Embryonic facial prominence (tissue), 1 donor: ENCODE measurements around the gene TEDC2.
A peak's percentile ranks its signal among the peaks of the same experiment; 100 is the strongest.
"Not testable (repeated sequence)": the region's sequence is repeated elsewhere in the genome, so short reads cannot be mapped to it uniquely, and the experiment has no call there.

Source experiments
- DNase-seq: peaks from one replicate; pipeline ENCODE4 v3.0.0-alpha.2; 2016; ENCODE audit errors: extremely low spot score

The TEDC2 gene, protein sequence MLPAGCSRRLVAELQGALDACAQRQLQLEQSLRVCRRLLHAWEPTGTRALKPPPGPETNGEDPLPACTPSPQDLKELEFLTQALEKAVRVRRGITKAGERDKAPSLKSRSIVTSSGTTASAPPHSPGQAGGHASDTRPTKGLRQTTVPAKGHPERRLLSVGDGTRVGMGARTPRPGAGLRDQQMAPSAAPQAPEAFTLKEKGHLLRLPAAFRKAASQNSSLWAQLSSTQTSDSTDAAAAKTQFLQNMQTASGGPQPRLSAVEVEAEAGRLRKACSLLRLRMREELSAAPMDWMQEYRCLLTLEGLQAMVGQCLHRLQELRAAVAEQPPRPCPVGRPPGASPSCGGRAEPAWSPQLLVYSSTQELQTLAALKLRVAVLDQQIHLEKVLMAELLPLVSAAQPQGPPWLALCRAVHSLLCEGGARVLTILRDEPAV

DNA sequence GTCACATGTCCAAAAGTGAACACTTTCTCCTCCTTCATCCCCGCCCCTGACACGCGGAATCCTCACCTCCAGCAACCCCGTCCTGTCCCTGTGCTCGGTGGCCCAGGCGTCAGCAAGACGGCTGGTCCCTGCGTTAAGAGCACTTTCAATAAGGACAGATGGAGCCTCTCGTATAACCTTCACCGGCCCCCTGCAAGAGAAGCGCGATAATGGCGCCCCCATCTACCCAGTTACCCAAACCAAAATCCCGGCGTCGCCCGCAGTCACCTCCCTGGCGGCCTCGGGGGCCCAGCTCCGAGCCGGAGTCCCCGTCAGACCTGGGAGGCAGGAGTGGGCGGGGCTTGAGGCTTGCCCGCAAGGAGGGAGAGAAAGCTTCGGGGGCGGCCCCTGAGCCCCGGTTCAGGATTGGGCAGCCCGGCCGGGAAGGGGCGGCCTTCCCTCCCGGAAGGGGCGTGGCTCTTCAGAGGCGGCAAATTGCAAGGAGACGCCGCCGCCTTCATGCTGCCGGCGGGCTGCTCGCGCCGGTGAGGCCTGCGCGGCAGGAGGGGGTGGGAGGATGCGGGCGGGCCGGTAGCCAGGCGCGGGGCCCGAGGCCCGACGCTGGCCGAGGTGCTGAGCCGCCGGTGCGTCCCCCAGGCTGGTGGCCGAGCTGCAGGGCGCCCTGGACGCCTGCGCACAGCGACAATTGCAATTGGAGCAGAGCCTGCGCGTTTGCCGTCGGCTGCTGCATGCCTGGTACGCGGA lies at the start of gene TEDC2:
Gene TEDC2, plus strand, starts transcription at position 463 of the 744 bp plus-strand sequence. Its CDS starts 36 bp downstream, at position 499.
- DNase-seq, result peak; percentile 89

DNA sequence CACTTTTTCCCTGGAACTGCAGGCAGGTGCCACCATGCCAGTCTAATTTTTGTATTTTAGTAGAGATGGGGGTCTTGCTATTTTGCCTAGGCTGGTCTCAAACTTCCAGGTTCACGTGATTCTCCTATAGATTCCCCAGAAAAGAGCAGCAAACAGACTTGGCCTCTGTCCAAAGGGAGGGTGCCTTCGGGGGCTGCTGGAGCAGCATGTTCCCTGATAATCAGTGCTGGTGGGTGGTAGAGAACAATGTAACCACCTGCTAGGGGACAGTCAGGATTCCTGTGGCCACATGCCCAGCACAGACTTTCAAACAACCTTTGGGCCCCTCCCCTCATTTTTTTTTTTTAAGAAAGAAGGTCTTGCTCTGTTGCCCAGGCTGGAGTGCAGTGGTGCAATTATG lies 44.8 kb upstream of the TEDC2 start:
- DNase-seq, result no peak

DNA sequence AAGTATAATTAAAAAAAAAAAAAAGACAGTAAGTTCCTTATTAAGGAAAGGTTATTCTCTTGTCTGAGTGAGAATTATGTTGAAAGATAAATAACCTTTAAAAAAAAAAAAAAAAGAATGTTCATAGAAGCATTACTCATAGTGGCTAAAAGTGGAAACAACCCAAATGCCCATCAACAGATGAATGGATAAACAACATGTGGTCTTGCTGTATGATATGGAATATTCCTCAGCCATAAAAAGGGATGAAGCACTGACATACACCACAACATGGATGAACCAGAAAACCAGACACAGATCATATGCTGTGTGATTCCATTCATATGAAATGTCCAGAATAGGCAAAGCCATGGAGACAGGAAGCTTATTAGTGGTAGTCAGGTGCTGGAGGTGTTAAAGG lies 39.9 kb upstream of the TEDC2 start:
- no peak for DNase-seq

DNA sequence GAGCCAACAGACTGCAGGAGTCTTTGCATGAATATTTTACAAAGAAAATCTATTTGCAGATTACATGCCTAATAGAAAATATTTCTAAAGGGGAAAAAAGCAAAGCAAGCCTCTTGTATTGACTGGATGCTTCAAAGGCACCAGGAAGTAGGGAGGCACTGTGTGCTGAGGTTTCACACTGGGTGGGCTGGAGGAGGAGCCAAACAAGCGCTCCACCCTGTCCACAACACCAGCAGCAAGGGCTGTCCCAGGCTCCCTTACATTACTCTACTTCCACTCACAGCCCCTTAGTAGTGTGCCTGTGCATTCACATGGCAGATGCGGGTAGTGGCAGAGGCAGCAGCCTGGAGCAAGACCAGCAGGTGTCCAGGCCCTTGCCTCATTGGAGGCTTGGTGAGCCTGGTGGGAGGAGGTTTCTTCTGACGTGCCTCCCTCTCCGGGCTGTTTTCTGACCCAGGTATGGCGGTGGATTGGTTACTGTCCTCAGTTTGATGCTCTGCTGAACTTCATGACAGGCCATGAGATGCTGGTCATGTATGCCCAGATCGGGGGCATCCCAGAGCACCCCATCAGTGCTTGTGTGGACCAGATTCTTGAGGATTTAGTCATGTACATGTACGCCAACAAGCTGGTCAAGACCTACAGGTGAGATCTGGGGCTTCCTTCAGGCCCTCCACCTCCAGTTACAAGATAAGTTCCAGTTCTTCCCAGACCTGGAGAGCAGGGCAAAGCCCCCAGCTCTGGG lies 37.6 kb upstream of the TEDC2 start:
- DNase-seq, result no peak

DNA sequence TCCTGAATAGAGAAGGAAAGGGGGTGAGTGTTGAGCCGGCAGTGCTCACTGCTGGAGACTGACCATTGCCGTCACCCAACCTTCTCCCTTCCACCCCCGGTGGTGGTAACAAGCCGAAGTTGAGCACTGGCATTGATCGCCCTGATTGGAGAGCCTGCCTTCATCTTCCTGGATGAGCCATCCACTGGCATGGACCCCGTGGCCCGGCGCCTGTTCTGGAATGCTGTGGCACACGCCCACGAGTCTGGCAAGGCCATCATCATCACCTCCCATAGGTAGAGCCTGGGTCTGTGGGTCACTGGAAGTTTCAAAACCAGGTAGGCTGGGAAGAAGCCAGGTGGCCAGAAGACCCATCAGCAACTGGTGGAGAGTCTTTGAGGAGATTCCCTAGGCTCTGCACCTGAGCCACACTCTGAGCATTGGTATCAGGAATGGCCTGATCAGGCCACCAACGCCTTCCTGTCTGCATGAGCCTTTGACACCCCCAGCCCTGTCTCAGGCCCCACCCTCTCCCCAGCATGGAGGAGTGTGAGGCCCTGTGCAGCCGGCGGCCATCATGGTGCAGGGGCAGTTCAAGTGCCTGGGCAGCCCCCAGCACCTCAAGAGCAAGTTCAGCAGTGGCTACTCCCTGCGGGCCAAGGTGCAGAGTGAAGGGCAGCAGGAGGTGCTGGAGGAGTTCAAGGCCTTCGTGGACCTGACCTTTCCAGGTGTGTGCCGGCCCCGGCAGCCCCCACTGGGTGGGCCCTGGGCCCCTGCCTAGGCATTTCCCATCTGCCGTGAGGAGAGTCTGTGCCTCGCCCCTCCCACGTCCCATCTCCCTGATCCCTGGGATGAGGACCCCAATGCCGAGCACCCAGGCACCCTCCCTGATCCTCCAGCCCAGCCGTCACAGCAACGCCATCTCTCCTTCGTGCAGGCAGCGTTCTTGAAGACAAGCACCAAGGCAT lies 35.6 kb upstream of the TEDC2 start:
- DNase-seq, result no peak

DNA sequence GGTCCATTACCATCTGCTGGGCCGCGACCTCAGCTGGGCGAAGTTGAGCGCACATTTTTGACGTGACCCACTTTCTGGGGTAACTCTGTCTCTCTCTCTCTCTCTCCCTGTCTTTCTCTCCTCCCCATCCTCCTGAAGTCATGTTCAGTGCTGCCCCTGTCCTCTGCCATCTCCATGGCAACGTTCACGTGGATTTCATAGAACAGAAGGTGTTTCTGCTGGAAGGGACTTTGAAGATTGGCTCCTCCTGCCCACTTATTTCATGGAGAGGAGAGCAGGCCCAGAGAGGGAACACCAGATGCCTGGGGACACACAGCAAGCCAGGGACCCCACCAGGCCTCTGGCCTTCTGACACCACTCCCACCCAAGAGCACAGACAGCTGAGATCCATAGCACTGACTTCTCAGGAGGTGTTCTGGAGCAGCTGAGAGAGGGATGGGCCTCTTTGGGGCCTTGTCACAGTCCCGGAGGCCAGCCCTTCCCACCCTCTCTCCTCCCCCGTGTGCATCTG lies 34.8 kb upstream of the TEDC2 start:
- DNase-seq, result no peak

DNA sequence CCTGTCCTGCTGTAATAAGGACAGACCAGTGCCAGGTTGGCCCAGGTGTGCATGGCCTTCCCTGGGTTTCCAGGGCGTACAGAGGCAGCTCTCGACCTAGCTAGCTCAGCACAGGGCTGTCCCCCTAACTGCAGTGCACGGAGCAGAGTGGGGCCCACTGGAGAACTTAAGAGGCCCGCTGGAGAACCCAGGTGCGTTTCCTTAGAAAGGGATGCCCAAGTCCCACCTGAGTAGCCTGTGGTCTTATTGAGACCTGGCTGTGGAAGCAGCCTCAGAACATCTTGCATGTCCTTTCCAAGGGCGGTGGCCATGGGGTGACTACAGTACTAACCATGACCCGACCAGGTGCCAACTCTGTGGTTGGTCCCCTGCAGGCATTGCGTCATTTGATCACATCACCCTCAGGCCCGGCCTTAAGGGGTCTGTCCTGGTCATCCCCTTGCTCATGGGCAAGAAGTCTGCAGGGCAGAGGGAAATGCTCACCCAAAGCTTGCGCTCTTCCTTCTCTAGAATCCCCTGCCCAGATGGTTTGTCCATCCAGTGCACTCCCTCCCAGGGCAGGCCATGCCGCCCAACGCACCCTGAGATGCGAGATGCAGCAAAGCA lies 34.0 kb upstream of the TEDC2 start:
- no peak for DNase-seq

DNA sequence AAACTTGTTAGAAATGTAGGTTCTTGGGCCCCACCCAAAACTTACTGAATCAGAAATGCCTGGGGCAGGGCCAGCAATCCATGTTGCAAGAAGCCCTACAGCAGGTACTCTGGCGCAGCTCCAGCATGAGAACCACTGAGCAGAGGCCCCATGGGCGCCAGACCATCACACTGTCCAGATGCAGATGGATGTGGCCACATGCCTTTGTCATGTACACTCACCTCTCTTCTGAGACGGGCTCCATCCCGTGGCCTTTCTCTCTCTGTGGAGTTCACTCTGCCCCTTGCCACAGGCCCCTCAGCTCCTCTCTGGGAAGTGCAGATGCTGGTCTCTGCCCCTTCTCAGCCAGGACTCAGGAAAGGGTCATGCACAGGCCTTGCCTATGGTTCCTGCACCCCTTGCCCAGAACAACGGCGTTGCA lies 33.0 kb upstream of the TEDC2 start:
- DNase-seq, result no peak

DNA sequence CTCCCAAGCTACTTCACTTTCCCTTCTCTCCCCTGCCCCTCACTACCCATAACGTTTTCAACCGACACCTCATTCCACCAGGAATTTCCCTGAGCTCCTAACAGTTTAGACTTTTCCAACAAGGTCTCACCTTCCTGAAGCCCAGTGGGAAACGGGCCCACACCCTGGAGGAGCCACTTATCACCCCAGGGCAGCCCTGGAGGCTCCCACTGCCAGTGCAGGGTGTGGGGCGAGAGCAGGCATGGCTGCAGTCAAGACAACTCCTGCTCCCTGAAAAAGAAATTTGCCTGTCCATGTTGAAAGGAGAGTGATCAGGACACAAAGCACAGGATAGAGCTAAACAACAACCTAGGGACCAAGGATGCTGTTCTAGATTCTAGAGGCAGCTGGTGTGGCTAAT lies 32.4 kb upstream of the TEDC2 start:
- DNase-seq, result no peak

DNA sequence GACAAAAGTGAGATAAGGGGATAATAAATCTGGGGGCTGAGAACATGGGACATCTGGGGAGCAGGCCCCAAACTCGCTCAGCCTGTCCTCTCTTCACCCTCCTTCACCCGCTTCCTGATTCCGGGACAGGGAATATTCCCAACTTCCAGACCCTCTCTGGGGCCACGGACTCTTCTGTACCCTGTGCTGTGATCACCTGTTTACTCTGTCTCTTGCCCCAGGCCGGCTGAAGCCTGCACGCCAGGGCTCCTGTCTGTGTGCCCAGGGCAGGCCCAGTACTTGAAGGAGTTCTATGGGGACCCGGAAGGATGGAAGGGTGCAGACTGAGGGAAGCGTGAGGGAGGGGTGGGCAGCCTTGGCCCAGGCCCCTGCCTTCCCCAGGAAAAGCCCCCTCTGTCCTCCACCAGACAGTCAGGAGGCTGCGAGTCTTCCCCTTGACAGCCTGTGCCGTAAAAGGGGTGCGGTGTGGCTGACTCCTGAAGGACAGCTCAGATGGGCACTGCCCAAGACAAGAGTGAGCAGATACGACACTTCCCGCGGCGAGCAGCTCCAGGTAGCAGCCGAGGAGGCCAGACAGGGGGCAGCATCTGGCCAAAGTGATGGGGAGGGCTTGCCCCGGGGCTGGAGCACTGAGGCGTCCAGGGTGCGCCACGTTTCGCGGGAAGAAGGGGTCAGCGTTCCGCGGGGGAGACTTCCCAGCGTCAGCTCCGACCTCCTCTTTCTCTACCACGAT lies 31.7 kb upstream of the TEDC2 start:
- DNase-seq, result no peak

DNA sequence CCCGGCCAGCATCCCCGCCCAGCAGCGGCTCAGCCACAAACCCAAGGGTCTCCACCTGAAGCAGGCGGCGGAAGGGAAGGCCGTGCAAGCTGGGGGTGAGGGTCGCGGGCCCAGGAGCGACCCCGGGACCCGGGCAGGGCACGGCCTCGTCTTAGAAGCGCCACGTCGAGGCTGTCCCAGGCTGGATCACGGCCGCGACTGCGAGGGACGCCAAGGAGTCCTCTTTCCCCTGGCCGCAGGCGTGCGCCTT lies 31.2 kb upstream of the TEDC2 start:
- no peak for DNase-seq

DNA sequence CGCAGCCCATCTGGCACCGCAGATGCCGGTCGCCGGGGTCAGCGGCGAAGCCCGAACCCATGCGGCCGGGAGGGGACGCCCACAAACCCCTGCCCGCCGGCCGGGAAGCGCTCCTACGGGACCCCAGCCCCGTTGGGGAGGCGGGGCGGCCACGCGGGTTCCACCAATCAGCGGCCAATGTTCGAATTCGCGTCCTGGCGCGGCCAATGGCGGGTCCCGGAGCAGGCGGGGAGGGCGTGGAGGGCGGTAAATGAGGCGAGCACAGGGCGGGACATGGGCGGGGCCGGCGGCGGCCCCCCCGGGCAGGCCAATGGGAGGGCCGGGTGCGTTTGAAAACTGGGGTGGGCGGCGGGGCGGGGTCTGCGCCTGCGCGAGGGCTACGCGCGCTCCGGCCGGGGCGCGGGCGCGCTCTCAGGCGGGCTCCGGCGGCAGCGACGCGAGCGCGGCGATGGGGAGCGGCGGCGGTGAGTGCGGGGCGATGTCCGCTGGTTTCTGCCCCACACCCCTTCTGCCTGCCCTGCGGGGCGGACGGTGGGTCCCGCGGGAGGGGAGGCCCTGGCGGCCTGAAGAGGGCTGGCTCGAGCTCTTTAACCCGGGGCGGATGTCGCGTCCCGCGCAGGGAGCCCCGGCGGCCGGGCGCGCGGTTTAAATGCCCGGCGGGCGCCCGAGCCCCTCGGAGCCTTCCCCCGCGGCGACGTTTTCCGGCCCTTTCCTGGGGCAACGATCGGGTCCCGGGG lies 30.7 kb upstream of the TEDC2 start, which contains the start of gene CCNF:
Gene CCNF, plus strand, starts transcription at position 414 of the 737 bp plus-strand sequence. Its CDS starts 35 bp downstream, at position 449.
- peak; percentile 88 for DNase-seq

DNA sequence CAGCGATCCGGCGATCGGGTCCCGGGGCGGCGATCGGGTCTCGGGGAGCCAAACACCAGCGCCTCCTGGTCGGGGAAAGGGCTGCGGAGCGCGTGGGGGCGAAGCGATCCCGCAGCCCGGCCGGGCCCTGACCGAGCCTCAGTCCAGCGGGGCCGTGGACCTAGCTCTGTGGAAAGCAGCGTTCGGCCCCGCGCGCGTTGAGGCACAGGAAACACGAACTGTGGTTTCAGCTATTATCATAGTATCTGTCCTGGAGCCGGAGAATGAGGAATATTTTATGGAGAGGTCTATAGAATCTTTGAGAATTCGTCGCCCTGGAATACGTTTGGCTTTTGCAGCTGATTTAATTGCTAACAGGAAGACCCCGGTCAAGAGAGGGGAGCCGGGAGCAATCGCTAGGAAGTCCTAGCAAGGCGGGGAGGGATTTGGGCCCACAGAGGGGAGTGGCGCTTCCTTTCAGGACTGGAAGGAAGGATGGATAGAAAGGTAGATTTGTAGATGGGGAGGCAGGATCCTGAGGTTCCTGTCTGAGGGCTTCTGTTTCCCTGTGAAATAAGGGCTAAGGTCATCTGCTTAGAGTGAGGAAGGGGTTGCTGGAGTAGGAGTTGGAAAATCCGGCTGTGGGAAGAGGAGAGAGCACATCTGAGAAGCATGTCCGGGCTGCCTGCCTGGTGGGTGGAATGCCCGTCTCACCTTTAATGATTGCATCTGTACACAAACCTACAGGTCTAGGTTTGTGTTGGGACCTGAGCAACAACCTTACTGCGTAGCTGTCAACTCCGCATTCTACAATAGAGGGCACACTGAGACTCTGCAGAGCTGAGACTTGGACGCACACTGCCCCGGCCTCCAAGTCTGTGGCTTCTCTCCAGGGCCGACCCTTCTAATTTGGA lies 29.9 kb upstream of the TEDC2 start:
- DNase-seq, result no peak

DNA sequence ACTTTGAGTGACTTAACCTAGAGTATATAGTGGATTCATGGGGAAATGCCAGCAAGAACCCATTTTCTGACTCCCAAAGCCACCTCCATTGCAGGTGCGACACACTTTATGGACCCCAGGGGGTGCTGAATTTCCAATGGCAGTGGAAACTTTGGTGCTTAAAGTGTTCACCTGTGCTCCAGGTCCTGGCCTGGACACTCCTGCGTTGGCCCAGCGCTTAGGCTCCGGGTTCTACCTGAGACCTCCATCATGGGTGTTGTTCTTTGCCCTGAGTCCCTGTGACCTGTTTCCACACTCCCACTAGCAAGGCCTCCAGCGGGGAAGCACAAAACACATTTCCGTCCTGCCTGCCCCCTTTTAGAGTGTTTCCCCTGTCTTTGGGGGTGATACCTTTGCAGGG lies 27.6 kb upstream of the TEDC2 start:
- no peak for DNase-seq

DNA sequence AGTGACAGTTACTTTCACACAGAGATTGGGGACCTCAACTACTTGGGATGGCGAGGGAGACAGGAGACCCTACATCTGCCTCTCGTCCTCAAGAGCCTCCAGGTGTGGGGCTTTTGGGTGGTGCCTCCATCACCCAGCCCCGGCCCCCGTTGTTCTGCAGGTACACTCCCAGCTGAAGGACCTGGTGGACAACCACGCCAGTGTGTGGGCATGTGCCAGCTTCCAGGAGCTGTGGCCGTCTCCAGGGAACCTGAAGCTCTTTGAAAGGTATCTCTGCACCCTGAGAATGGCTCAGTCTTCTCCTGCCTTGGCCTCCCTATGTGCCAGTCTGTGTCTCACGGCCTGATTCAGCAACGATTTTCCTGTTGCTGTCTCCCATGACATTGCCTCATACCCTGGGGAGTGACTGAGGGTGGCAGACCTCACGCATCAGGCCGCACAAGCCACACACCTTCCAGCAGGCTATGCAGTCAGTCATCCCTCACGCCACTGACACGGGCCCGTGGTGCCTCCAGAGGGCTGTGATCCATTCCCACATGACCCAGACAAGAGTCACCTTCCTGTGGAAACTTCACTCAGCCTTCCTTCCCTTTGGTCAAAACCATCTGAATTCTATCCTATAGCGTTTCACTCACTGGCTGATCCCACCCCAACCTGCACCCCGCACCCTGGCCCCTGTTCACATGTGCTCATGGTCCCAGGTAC lies 27.0 kb upstream of the TEDC2 start:
- DNase-seq, result no peak

DNA sequence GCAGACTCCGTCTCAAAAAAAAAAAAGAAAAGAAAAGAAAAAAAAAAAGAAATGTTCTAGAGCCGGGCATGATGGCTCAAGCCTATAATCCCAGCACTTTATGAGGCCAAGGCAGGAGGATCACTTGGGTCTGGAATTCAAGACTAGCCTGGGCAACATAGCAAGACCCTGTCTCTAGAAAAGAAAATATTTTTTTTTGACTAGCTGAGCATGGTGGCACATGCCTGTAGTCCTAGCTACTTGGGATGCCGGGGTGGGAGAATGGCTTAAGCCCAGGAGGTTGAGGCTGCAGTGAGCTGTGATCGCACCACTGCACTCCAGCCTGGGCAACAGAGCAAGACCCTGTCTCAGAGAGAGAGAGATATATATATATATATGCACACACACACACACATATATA lies 24.7 kb upstream of the TEDC2 start:
- not testable (repeated sequence) for DNase-seq

DNA sequence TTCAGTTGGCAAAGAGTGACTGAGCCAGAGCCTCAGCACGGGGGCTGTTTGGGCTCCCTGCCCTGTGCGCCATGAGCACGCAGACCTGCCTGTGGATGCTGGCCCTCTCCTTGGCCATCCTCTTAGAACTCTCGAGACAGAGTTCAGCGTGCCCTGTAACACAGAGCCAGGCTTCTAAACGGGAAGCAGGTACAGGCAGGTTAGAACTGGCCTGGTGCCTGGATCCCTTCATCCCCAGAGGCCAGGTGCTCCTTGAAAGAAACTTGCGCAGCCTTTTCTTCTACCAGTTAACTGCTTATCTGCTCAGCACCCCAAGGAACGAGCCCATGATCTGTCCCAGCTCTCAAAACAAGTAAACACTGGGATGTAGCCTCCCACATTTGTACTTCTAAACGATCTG lies 23.8 kb upstream of the TEDC2 start:
- no peak for DNase-seq
